Natural killer cell (primary cell): Measurements from ENCODE around the gene RPUSD4. TPM values are rescaled to one million over a fixed set of nuclear protein-coding genes. Genes with fewer than 3 reads are reported as not detected.

ENCODE experiments used
- ATAC-seq, 3 donors: fragments of 150-1000 bp in 2 of 3; fragments of 200-7000 bp in 1 of 3; cut with Tn5 transposase; 1 replicate in 1 of 3; 2 replicates in 2 of 3; pipeline ENCODE4 v1.10.0; 2021; ENCODE audit warnings: mild to moderate bottlenecking in 2 of 3, moderate library complexity in 2 of 3
- DNase-seq, 2 donors: peaks; one replicate each; pipeline versions ENCODE4 v3.0.0 to v3.0.0-alpha.2; 2013 to 2021; ENCODE audit warnings: mixed read lengths in 1 of 2
- H3K27ac ChIP-seq: one replicate; pipeline ENCODE4 v1.5.1; 2013; ENCODE audit warnings: mild to moderate bottlenecking, low read length
- H3K27me3 ChIP-seq: one replicate; pipeline ENCODE4 v1.6.1; 2013; ENCODE audit warnings: low read length; ENCODE audit not compliant: control insufficient read depth, insufficient read depth
- H3K36me3 ChIP-seq: one replicate; pipeline ENCODE4 v1.6.1; 2013; ENCODE audit warnings: low read length; ENCODE audit not compliant: control insufficient read depth, insufficient read depth
- H3K4me1 ChIP-seq: one replicate; pipeline ENCODE4 v1.6.1; 2013; ENCODE audit warnings: low read length; ENCODE audit not compliant: control insufficient read depth, insufficient read depth
- H3K4me3 ChIP-seq: one replicate; pipeline ENCODE4 v1.5.1; 2013; ENCODE audit warnings: low read length
- H3K9me3 ChIP-seq: one replicate; pipeline ENCODE4 v1.6.1; 2013; ENCODE audit warnings: low read length; ENCODE audit not compliant: control insufficient read depth, insufficient read depth
- H3K27ac Mint-ChIP-seq, 2 donors: one replicate each; pipeline ENCODE4 v1.8.0; 2022; ENCODE audit warnings: mild to moderate bottlenecking in 2 of 2, mixed read lengths in 2 of 2, moderate library complexity in 1 of 2
- H3K27me3 Mint-ChIP-seq, 2 donors: one replicate each; pipeline ENCODE4 v1.8.0; 2022; ENCODE audit warnings: low read depth in 2 of 2, mixed read lengths in 2 of 2
- H3K36me3 Mint-ChIP-seq: one replicate; pipeline ENCODE4 v1.8.0; 2022; ENCODE audit warnings: mixed read lengths
- H3K4me1 Mint-ChIP-seq, 2 donors: one replicate each; pipeline ENCODE4 v1.8.0; 2022; ENCODE audit warnings: mixed read lengths in 2 of 2
- H3K4me3 Mint-ChIP-seq: one replicate; pipeline ENCODE4 v1.8.0; 2022; ENCODE audit warnings: mild to moderate bottlenecking, moderate library complexity, mixed read lengths
- H3K9me3 Mint-ChIP-seq, 2 donors: one replicate each; pipeline ENCODE4 v1.8.0; 2022; ENCODE audit warnings: mixed read lengths in 2 of 2
- CTCF ChIP-seq: fragments of 200-600 bp; IDR thresholded peaks from one replicate; pipeline ENCODE4 v1.8.0; 2022; ENCODE audit warnings: antibody characterized with exemption
- whole genome bisulfite sequencing: methylation state at CpG from one replicate; pipeline ENCODE4 v1.1.7; 2013; ENCODE audit warnings: missing lambda C conversion rate; ENCODE audit not compliant: insufficient coverage; 5-methylcytosine and 5-hydroxymethylcytosine counted together
- intact Hi-C: fragments of 100-400 bp; cut with micrococcal nuclease; formaldehyde crosslinking; loops from one replicate; pipeline ENCODE4 v1.14.2; 2022
- total RNA-seq, 4 donors: library from RNA; stranded (reverse); fragments of 120-200 nt in 1 of 4; gene quantifications; one replicate each; pipeline versions ENCODE4 v1.2.3 to v1.2.4, GENCODE V29; 2013 to 2022

The RPUSD4 gene
- total RNA-seq, 3 donors from 2014 or later (not counting 1 experiment from before 2014, with no cell fraction given) = 27.1 to 41.7 (median 38.9) TPM

- Histone ChIP-seq H3K36me3 (peaks cover 38% of the 10 kb centered on the region), H3K27me3 (no peaks in the 10 kb centered on the region), H3K4me3 (no peak overlapping the region), H3K9me3 (no peaks in the 10 kb centered on the region), H3K4me1 (no peaks in the 10 kb centered on the region), H3K27ac (no peak overlapping the region)
- DNase-seq = no peak
- ATAC-seq = no peak
- intact Hi-C loops = no loop called here
- Mint-ChIP-seq H3K4me3 (no peak overlapping the region), H3K4me1 (peaks cover 0 to 7% of the 10 kb centered on the region in 2 donors), H3K27me3 (no peaks in the 10 kb centered on the region), H3K36me3 (peaks cover 34% of the 10 kb centered on the region), H3K9me3 (no peaks in the 10 kb centered on the region), H3K27ac (no peak overlapping the region)
- no peak for TF ChIP-seq CTCF
- WGBS = 100% methylated on average over 2 of the region's 3 CpGs
Observed at GRCh38 chr11:126195119-126195518, 16.3 kb downstream of the RPUSD4 start.

GRCh38 chr11:126194121-126194543, 17.3 kb downstream of the RPUSD4 start:
- Mint-ChIP-seq H3K27ac (no peak overlapping the region), H3K36me3 (peaks cover 34% of the 10 kb centered on the region), H3K4me1 (peaks cover 0 to 7% of the 10 kb centered on the region in 2 donors), H3K9me3 (no peaks in the 10 kb centered on the region), H3K27me3 (no peaks in the 10 kb centered on the region), H3K4me3 (no peak overlapping the region)
- no peaks in the 10 kb centered on the region for H3K4me1 ChIP-seq
- H3K9me3 ChIP-seq = no peaks in the 10 kb centered on the region
- DNase-seq = peak in 1 of 2 donors; percentile 64
- whole genome bisulfite sequencing = 48% methylated on average over 9 of the region's 9 CpGs
- TF ChIP-seq CTCF = peak; percentile 18
- H3K27me3 ChIP-seq = no peaks in the 10 kb centered on the region
- H3K4me3 ChIP-seq = no peak overlapping the region
- no peak overlapping the region for H3K27ac ChIP-seq
- ATAC-seq = no peak
- intact Hi-C loops = no loop called here
- H3K36me3 ChIP-seq = peaks cover 30% of the 10 kb centered on the region

- Histone ChIP-seq H3K4me1 (no peaks in the 10 kb centered on the region), H3K4me3 (no peak overlapping the region), H3K27ac (no peak overlapping the region), H3K27me3 (no peaks in the 10 kb centered on the region), H3K36me3 (peaks cover 30% of the 10 kb centered on the region), H3K9me3 (no peaks in the 10 kb centered on the region)
- H3K9me3 Mint-ChIP-seq = no peaks in the 10 kb centered on the region
- intact Hi-C loops = no loop called here
- no peak for TF ChIP-seq CTCF
- ATAC-seq (no peak), DNase-seq (no peak)
- H3K4me3 Mint-ChIP-seq = no peak overlapping the region
- no peaks in the 10 kb centered on the region for H3K27me3 Mint-ChIP-seq
- 91% methylated on average over 16 of the region's 16 CpGs for WGBS
- H3K36me3 Mint-ChIP-seq = peaks cover 30% of the 10 kb centered on the region
- no peak overlapping the region for H3K27ac Mint-ChIP-seq
- H3K4me1 Mint-ChIP-seq = peaks cover 0 to 9% of the 10 kb centered on the region in 2 donors
Observed at GRCh38 chr11:126193038-126193478, 18.4 kb downstream of the RPUSD4 start.

GRCh38 chr11:126192361-126192760, 19.1 kb downstream of the RPUSD4 start:
- no peak overlapping the region for H3K27ac Mint-ChIP-seq
- 89% methylated on average over 7 of the region's 7 CpGs for WGBS
- H3K4me1 Mint-ChIP-seq = peaks cover 0 to 5% of the 10 kb centered on the region in 2 donors
- TF ChIP-seq CTCF = no peak
- peaks cover 24% of the 10 kb centered on the region for H3K36me3 ChIP-seq
- no peak overlapping the region for H3K27ac ChIP-seq
- H3K9me3 Mint-ChIP-seq = no peaks in the 10 kb centered on the region
- H3K36me3 Mint-ChIP-seq = peaks cover 23% of the 10 kb centered on the region
- no peaks in the 10 kb centered on the region for H3K9me3 ChIP-seq
- DNase-seq (no peak), ATAC-seq (no peak)
- no peaks in the 10 kb centered on the region for H3K4me1 ChIP-seq
- H3K4me3 ChIP-seq = no peak overlapping the region
- H3K27me3 Mint-ChIP-seq = no peaks in the 10 kb centered on the region
- no peak overlapping the region for H3K4me3 Mint-ChIP-seq
- H3K27me3 ChIP-seq = no peaks in the 10 kb centered on the region
- intact Hi-C loops = no loop called here
